Forelimb muscle (tissue), 1 donor: Measurements from ENCODE around the gene SPIN2A. TPM values are rescaled to one million over a fixed set of nuclear protein-coding genes. Genes with fewer than 3 reads are reported as not detected.
A peak's percentile ranks its signal among the peaks of the same experiment; 100 is the strongest.
"Not testable (repeated sequence)": the region's sequence is repeated elsewhere in the genome, so short reads cannot be mapped to it uniquely, and the experiment has no call there.

ENCODE experiments used
- DNase-seq: peaks from one replicate; pipeline ENCODE4 v3.0.0-alpha.2; 2013; ENCODE audit warnings: low read depth
- polyA plus RNA-seq: library from polyadenylated mRNA; unstranded; fragments of 120-200 nt; gene quantifications from one replicate; pipeline ENCODE4 v1.2.1, GENCODE V29; 2013; ENCODE audit not compliant: insufficient read length

The SPIN2A gene
- polyA plus RNA-seq = 3.5 TPM

GRCh38 chrX:57137073-57137472 is at the start of gene SPIN2A:
SPIN2A (minus strand) TSS chrX:57137397; CDS start chrX:57136597, 800 bp downstream.
- DNase-seq = not testable (repeated sequence)

DNA sequence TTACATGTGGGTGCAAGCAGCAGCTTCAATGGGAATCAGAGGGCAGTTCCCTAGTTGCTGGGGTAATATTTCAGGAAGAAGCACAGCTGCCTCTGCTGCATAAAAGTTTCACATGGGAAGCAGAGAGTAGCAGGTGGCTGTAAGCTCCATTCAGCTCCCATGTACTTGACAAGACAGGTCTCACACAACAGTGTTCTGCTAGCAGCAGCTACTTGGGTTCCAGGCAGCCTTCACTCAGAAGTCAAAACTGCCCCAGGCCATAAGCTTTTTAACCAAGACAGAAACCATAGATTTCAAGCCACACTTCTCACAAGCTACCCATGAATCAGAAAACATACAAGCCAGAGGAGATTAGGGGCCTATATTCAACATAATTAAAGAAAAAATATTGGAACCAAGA is 41.4 kb upstream of the SPIN2A start:
- DNase-seq = no peak

- DNase-seq = no peak
Observed at GRCh38 chrX:57177070-57177469, 39.9 kb upstream of the SPIN2A start.

- DNase-seq = no peak
Observed at GRCh38 chrX:57172544-57172943, 35.3 kb upstream of the SPIN2A start.

GRCh38 chrX:57156397-57157049 is 19.3 kb upstream of the SPIN2A start:
- no peak for DNase-seq

DNA sequence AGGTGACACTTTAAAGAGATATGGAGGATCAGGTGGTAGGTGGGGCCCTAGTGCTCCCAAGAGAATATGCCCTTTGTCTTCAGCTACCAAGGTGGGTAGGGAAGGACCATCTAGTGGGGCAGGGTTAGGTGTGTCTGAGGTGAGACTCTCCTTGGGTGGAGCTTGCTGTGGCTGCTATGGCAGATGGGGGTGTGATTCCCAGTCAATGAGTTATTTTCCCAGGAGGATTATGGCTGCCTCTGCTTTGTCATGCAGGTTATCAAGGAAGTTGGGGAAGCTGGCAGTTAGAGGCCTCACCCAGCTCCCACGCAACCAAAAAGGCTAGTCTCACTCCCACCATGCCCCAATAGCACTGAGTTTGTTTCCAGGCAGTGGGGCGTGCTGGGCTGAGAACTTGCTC is 18.0 kb upstream of the SPIN2A start:
- no peak for DNase-seq

GRCh38 chrX:57152222-57152621 is 15.0 kb upstream of the SPIN2A start:
- DNase-seq = not testable (repeated sequence)

GRCh38 chrX:57138674-57139073 is 1.5 kb upstream of the SPIN2A start:
- DNase-seq = no peak

- DNase-seq = no peak
Observed at GRCh38 chrX:57137501-57137900, 304 bp upstream of the SPIN2A start.

GRCh38 chrX:57136589-57136988 is 608 bp downstream of the SPIN2A start:
- not testable (repeated sequence) for DNase-seq

DNA sequence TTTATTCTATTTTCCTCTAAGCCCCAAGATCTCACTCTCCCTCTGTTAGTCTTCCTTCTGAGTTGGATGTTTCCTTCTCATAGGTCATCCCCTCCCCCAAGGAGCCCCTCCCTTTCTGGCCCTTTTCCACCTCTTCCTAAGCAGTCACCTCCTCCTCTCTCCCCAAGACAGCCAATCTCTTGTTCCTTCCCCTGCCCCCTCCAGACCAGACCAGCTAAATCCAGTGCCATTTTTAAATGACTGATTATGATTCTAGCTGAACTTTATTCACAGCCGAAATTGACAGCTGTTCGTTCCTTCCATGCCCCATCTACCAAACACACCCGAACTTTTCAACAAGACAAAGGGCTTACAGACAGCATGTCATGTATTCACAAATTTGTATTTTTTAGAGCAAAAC is 1.9 kb downstream of the SPIN2A start:
- DNase-seq = no peak

DNA sequence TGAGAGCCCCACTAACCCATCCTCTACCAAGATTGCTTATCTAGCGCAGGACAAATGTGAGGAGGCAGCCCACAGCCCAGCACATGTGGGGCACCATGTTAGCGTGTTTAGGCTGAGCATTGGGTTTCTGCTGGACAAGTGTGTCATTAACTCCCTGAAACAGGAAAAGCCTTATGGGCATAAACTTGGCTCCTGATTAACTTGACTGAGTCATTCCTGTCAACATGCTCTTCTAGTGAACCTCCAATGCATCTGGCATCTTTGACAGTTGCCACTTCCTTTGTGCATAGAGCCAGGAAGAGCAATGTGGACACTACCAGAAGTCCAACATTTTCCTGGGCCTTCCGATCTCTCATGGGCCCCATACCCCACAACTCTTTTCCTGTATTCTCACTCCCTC is 2.5 kb downstream of the SPIN2A start:
- DNase-seq = no peak

DNA sequence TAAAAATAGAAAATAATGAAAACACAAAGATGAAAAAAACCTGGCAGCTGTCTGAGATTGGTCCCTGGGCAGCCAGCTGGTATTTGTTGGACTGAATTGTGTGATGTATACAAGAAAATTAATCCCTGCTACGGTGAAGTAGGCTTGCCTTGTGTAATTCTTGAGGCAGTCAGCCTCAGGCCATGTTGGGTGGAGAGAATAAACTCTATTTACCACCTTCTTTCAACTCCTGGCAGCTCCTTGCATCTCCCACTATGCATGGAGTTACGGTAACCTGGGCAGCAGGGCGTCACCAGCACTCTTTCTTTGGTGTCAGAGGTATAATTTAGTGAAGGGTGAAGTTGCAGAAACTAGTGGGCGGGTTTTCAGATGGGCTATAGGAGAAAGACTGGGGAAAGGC is 3.5 kb downstream of the SPIN2A start:
- no peak for DNase-seq

DNA sequence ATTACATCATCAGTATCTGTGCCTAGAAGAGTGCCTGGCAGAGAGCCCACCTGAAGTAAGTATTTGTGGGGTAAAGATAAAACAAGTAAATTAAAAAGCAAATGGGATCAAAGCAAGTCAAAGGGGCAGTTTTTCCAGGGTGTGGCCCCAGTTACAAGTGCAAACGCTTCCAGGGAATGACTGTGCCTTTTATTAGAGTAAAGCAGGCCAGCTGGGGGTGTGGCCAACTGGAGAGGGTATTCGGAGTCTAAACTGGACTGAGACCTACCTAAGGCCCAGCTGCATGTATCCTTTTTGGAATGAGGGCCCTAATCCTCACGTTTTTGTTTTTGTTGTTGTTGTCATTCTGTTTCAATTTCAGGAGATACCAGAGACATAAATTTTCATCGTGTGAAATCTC is 3.9 kb downstream of the SPIN2A start:
- DNase-seq = not testable (repeated sequence)

DNA sequence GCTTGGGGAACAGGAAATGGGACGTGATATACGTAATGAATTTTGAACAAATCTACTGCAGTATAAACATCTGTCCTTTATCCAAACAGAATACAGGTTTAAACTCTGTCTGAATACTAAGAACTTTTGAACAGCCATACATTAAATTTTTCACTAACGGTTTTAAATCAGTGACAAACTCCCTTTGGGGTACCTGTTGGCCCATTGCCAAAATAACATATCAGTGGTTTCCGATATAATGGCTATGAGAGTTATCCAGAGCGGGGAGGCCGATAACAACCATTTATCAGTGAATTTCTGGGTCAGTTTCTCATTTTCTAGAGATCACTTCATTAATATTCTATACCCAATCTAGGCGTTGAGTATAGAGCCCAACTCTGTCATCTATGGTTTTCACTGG is 5.2 kb downstream of the SPIN2A start:
- DNase-seq = no peak

- no peak for DNase-seq
Observed at GRCh38 chrX:57121816-57122215, 15.4 kb downstream of the SPIN2A start.

GRCh38 chrX:57121162-57121755 is 15.9 kb downstream of the SPIN2A start, which contains the start of gene SPIN2B:
SPIN2B (minus strand) TSS chrX:57121548.
- DNase-seq = peak; percentile 51

- not testable (repeated sequence) for DNase-seq
Observed at GRCh38 chrX:57120619-57121161, 16.5 kb downstream of the SPIN2A start.

- no peak for DNase-seq
Observed at GRCh38 chrX:57119416-57119815, 17.8 kb downstream of the SPIN2A start.

- DNase-seq = not testable (repeated sequence)
Observed at GRCh38 chrX:57117566-57117965, 19.6 kb downstream of the SPIN2A start.

GRCh38 chrX:57104921-57105398 is 32.2 kb downstream of the SPIN2A start:
- no peak for DNase-seq

DNA sequence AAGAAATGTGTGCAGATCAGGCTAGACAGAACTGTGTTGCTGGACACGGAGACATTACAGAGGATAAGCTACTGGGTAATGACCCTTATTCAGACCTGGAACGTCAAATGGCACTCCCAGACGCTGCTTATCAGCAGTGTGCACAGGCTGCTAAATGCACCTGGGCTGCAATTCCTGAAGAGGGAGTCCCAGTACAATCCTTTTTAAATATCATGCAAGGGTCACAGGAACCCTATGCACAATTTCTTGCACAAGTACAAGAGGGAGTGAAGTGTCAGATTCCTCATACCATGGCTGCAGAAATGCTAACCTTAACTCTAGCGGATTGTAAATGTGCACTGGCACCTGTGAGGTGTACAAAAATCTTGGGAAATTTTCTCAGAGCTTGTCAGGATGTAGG is 32.8 kb downstream of the SPIN2A start:
- no peak for DNase-seq

GRCh38 chrX:57103489-57103888 is 33.7 kb downstream of the SPIN2A start:
- DNase-seq = no peak
